Right lobe of liver (tissue), 6 donors: ENCODE results near the gene MACO1. TPM values are rescaled to one million over a fixed set of nuclear protein-coding genes. Genes with fewer than 3 reads are reported as not detected.
"Not testable (repeated sequence)": the region's sequence is repeated elsewhere in the genome, so short reads cannot be mapped to it uniquely, and the experiment has no call there.

Experiments used
- ATAC-seq, 4 donors: fragments of 200-7000 bp; cut with Tn5 transposase; one replicate each; pipeline ENCODE4 v1.9.1; 2020; ENCODE audit warnings: mild to moderate bottlenecking in 4 of 4, moderate library complexity in 4 of 4
- DNase-seq, 3 donors: peaks; one replicate each; pipeline ENCODE4 v3.0.0-alpha.2; 2020
- H3K27ac ChIP-seq, 3 donors: fragments of 200-600 bp; one replicate each; pipeline ENCODE4 v1.8.0; 2022
- H3K27me3 ChIP-seq, 2 donors: fragments of 200-600 bp; one replicate each; pipeline ENCODE4 v1.8.0; 2022
- H3K36me3 ChIP-seq, 4 donors: fragments of 200-600 bp; sonication (generic) in 1 of 4; one replicate each; pipeline versions ENCODE4 v1.5.1 to v1.8.0; 2017 to 2022; ENCODE audit warnings: control low read depth in 1 of 4
- H3K4me1 ChIP-seq, 4 donors: fragments of 200-600 bp; sonication (generic) in 1 of 4; one replicate each; pipeline versions ENCODE4 v1.5.1 to v1.8.0; 2017 to 2022; ENCODE audit warnings: control low read depth in 1 of 4
- H3K4me3 ChIP-seq, 3 donors: fragments of 200-600 bp; one replicate each; pipeline ENCODE4 v1.8.0; 2022
- H3K9me3 ChIP-seq, 4 donors: fragments of 200-600 bp; sonication (generic) in 1 of 4; one replicate each; pipeline versions ENCODE4 v1.5.1 to v1.8.0; 2017 to 2022; ENCODE audit warnings: control low read depth in 1 of 4
- POLR2A ChIP-seq: fragments of 450-650 bp; IDR thresholded peaks from one replicate; pipeline ENCODE4 v1.6.1; 2017; ENCODE audit warnings: antibody characterized with exemption, mild to moderate bottlenecking
- WGBS: methylation state at CpG from one replicate; pipeline ENCODE4 v1.1.6; 2018; ENCODE audit warnings: low coverage, low lambda C conversion rate; ENCODE audit not compliant: insufficient coverage; ENCODE audit errors: missing lambda C conversion rate; 5-methylcytosine and 5-hydroxymethylcytosine counted together
- intact Hi-C, 2 donors: fragments of 100-400 bp; cut with DNase I; formaldehyde crosslinking; loops; one replicate each; pipeline versions ENCODE4 v1.11.2 to v1.14.1; 2022
- total RNA-seq, 6 experiments: library from RNA; depleted of rRNA in 2 of 6; stranded (reverse); fragments of >200 nt in 2 of 6; fragmentation: NEBNext Ultra II Directional in 3 of 6; extraction: Animal tissue kit (Norgen Biotek cat#: 25700) in 3 of 6; gene quantifications; one replicate each; pipeline versions ENCODE4 v1.1.0 to v1.2.4, GENCODE V29; 2016 to 2023
- TF ChIP-seq, protein P1 (sequence below), 4 donors: fragments of 200-600 bp in 3 of 4; fragments of 450-650 bp in 1 of 4; IDR thresholded peaks; one replicate each; pipeline versions ENCODE4 v1.5.1 to v1.8.0; 2016 to 2022; ENCODE audit warnings: antibody characterized with exemption in 4 of 4, mild to moderate bottlenecking in 2 of 4
- donor health status: DM: no; HTN: yes; CAD: no.
- donor health status: DM: no; HTN: no; CAD: no.
- donor health status: DM: no; HTN: no; CAD: no.
- donor health status: DM: no; HTN: yes; CAD: no.
- donor health status: DM: no; HTN: yes; CAD: no.

Gene MACO1
- total RNA-seq, 6 experiments from 2014 or later = 23.2 to 32.9 (median 27.2) TPM

DNA sequence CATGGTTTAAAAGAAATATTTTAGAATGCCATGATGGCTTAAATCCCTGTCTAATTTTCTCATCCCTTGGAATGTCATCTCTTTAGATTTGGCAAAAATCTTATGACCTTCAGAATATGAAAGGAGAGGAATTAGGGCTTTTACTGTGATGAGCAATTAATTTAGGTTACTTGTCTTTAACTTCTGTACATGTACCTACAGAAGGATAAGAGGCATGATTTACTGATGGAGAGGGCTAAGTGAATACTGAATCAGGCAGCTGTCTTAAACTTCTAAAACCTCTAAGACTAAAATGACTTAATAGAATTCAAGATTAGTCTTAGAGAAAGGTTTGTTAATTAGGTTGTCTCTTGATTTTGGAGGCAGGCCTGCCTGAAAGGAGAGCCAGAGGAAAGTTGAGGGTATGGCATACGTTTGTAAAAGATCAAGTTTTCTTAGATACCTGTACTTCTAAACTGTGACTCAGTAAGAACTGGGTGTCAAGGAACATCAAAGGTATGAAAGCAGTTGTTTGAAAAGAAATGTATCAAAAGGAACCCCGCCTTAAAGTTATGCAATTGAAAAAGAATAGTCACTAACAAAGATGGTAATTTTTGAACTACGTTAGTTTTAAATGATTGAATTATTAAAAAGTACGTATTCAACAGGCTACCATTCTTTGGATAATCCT, 12.5 kb downstream of the MACO1 start:
- H3K27me3 ChIP-seq = no peaks in the 10 kb centered on the region
- peaks cover 0 to 11% (median 0%) of the 10 kb centered on the region in 4 donors for H3K4me1 ChIP-seq
- 87% methylated on average over 4 of the region's 4 CpGs for WGBS
- no peak overlapping the region for H3K4me3 ChIP-seq
- peaks cover 0 to 15% (median 4%) of the 10 kb centered on the region in 4 donors for H3K36me3 ChIP-seq
- DNase-seq = no peak
- no peak for ATAC-seq
- intact Hi-C loops = no loop called here
- H3K27ac ChIP-seq = no peak overlapping the region
- H3K9me3 ChIP-seq = no peaks in the 10 kb centered on the region
- TF ChIP-seq, protein P1, sequence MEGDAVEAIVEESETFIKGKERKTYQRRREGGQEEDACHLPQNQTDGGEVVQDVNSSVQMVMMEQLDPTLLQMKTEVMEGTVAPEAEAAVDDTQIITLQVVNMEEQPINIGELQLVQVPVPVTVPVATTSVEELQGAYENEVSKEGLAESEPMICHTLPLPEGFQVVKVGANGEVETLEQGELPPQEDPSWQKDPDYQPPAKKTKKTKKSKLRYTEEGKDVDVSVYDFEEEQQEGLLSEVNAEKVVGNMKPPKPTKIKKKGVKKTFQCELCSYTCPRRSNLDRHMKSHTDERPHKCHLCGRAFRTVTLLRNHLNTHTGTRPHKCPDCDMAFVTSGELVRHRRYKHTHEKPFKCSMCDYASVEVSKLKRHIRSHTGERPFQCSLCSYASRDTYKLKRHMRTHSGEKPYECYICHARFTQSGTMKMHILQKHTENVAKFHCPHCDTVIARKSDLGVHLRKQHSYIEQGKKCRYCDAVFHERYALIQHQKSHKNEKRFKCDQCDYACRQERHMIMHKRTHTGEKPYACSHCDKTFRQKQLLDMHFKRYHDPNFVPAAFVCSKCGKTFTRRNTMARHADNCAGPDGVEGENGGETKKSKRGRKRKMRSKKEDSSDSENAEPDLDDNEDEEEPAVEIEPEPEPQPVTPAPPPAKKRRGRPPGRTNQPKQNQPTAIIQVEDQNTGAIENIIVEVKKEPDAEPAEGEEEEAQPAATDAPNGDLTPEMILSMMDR (IDR thresholded peaks at IDR 0.05) = no peak
- TF ChIP-seq POLR2A = no peak

DNA sequence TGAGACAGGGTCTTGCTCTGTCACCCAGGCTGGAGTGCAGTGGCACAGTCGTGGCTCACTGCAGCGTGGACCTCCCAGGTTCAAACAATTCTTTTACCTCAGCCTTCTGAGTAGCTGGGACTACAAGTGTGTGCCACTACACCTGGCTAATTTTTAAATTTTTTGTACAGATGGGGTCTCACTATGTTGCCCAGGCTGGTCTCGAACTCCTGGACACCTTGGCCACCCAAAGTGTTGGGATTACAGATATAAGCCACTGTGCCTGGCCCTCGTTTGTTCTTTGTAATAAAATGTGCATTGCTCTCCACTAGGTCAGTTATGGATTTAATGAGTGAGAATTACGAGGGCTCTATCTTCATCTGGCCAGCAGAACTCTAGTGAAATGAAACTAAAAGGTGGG, 13.9 kb downstream of the MACO1 start:
- H3K27ac ChIP-seq, ATAC-seq, DNase-seq, intact Hi-C loops, H3K27me3 ChIP-seq, H3K9me3 ChIP-seq, H3K4me3 ChIP-seq: not testable (repeated sequence)
- Histone ChIP-seq H3K36me3 (peaks cover 0 to 22% (median 6%) of the 10 kb centered on the region in 4 donors), H3K4me1 (peaks cover 0 to 11% (median 0%) of the 10 kb centered on the region in 4 donors)
- WGBS = 89% methylated on average over 5 of the region's 5 CpGs

DNA sequence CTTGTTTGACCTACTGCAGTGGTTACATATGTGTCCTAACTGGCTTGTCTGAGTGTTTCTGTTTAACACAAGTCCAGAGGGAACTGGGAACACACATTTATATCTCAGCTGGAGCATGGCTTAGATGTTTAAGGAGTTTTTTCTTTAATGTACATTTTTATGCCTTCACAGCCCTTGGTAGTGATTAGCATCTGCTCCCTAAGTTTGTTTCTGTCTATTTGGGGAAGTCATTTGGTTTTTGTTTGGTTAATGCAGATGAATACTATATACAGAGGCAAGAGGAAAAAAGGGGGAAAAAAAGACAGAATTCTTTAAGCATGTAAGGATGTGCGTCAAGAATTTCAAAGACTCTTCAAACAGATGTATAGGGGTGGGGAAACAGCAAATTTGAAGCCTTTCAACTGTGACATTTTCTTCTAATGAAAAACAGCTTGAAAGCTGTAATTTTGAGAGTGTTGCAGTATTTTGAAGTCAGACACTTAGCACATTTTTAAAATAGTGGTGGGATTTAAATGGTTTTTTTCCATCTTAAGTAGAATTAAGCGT, 15.4 kb downstream of the MACO1 start:
- Histone ChIP-seq H3K27ac (no peak overlapping the region), H3K4me3 (no peak overlapping the region), H3K4me1 (peaks cover 0 to 11% (median 0%) of the 10 kb centered on the region in 4 donors), H3K36me3 (peaks cover 0 to 22% (median 6%) of the 10 kb centered on the region in 4 donors), H3K9me3 (no peaks in the 10 kb centered on the region), H3K27me3 (no peaks in the 10 kb centered on the region)
- TF ChIP-seq, protein P1 (IDR thresholded peaks at IDR 0.05) = no peak
- TF ChIP-seq POLR2A = no peak
- no peak for DNase-seq
- intact Hi-C loops = no loop called here
- 89% methylated on average over 2 of the region's 2 CpGs for WGBS
- no peak for ATAC-seq

DNA sequence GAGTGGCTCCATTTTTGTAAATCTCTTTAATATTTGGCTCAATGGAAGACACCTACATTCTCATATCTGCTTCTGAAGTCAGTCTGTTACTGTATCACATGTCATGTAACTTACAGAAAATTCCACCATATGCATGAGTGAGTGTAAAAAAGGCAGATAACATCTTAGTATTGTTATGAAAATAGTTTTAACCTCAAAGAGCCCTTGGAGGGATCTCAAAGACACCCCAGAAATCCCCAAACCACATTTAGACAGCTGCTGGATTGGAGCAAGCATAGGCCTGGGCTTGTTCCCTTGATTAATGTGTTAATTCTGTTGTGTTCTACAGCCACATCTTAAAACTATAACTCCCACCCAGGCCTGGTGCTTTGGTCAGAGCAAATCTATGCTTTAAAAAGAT, 16.9 kb downstream of the MACO1 start:
- DNase-seq (no peak), ATAC-seq (no peak)
- no peak for TF ChIP-seq POLR2A
- TF ChIP-seq, protein P1 (IDR thresholded peaks at IDR 0.05) = no peak
- no peak overlapping the region for H3K27ac ChIP-seq
- intact Hi-C loops = no loop called here
- H3K36me3 ChIP-seq = peaks cover 0 to 22% (median 6%) of the 10 kb centered on the region in 4 donors
- no peaks in the 10 kb centered on the region for H3K4me1 ChIP-seq
- H3K4me3 ChIP-seq = no peak overlapping the region
- H3K9me3 ChIP-seq = no peaks in the 10 kb centered on the region
- no peaks in the 10 kb centered on the region for H3K27me3 ChIP-seq

DNA sequence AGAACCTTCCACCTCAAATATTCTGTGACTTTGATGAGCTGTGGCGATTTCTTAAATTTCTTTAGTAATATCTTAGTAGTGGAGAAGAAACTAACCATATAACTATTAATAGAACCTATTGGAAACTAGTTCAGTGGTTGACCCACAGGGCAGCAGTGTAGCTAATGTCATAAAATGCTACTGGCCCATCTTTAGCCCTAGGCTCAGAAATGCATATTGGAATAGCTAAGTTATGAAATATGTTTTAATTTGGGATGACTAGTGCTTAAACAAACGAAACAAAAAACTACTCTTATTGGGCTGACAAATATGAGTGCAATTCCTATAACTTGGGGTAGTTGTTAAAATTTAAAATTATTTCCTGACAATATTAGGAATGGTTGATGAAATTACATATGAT, 20.2 kb downstream of the MACO1 start:
- H3K4me1 ChIP-seq = peaks cover 0 to 12% (median 0%) of the 10 kb centered on the region in 4 donors
- H3K4me3 ChIP-seq = no peak overlapping the region
- intact Hi-C loops = no loop called here
- H3K36me3 ChIP-seq = peaks cover 0 to 32% (median 6%) of the 10 kb centered on the region in 4 donors
- no peak for ATAC-seq
- DNase-seq = no peak
- no peak overlapping the region for H3K27ac ChIP-seq
- TF ChIP-seq, protein P1 (IDR thresholded peaks at IDR 0.05) = no peak
- H3K27me3 ChIP-seq = no peaks in the 10 kb centered on the region
- H3K9me3 ChIP-seq = no peaks in the 10 kb centered on the region
- WGBS = 91% methylated on average over 2 of the region's 2 CpGs
